Mononuclear cell (primary cell): ENCODE measurements around the gene NLGN2. TPM values are rescaled to one million over a fixed set of nuclear protein-coding genes. Genes with fewer than 3 reads are reported as not detected.

ENCODE experiments used
- H3K27me3 ChIP-seq: 2 replicates; pipeline ENCODE4 v1.6.0; 2011; ENCODE audit warnings: low read length, control low read depth; ENCODE audit not compliant: insufficient read depth
- H3K4me1 ChIP-seq: 2 replicates; pipeline ENCODE4 v1.5.1; 2011; ENCODE audit warnings: mild to moderate bottlenecking, low read length, control low read depth; ENCODE audit not compliant: insufficient read depth
- H3K4me3 ChIP-seq: 2 replicates; pipeline ENCODE4 v1.5.1; 2011; ENCODE audit warnings: mild to moderate bottlenecking, low read length, moderate library complexity
- H3K9me3 ChIP-seq: 2 replicates; pipeline ENCODE4 v1.5.1; 2011; ENCODE audit warnings: low read depth, mild to moderate bottlenecking, control low read depth, low read length
- total RNA-seq: library from RNA; depleted of rRNA; stranded (reverse); fragments of >200 nt; gene quantifications from one replicate; pipeline ENCODE4 v1.2.3, GENCODE V29; 2012

Gene NLGN2
- total RNA-seq, 1 donor: 0.73 TPM

DNA sequence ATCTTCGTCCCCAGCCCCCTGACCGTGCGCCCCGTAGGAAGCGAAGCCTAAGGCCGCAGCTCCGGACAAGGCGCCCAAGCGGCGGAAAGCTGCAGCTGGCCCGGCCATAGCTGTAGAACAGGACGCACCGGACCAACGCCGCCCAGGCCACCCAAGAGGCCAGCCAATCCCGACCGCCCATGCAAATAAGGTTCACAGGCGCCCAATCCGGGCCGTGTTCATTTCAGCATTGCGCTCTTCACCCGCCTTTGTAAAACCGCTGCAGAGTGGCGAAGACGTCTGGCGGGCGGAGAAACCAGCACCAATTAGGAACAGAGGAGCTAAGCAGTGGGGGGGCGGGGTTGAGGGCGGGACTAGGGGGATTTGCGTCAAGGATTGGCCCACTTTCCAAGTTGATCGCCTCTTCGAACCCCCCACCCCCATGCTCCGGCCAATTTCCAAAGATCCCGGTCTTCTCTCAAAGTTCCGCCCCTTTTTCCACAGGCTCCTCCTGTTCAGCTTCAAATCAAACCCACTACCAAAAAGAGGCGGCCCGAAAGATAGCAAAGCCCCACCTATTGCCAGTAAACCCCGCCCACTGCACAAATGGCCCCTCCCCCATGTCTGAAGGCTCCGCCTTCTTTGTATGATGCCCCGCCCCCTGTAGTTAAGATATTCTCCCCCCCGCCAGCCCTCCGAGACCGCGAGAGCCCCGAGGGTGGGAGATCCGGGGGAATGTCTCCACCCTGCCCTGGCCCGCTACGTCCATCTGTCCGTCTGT lies 3.5 kb upstream of the NLGN2 start, which contains the start of gene TMEM256:
TSS of gene TMEM256 (minus strand) at position 121 of the 760 bp plus-strand sequence. CDS start at position 108, 13 bp downstream.
- peak within 1 kb of the TSS; percentile 67 for H3K4me3 ChIP-seq
- peaks cover 18% of the 10 kb centered on the region for H3K4me1 ChIP-seq
- no peaks in the 10 kb centered on the region for H3K9me3 ChIP-seq
- peaks cover 2% of the 10 kb centered on the region for H3K27me3 ChIP-seq

DNA sequence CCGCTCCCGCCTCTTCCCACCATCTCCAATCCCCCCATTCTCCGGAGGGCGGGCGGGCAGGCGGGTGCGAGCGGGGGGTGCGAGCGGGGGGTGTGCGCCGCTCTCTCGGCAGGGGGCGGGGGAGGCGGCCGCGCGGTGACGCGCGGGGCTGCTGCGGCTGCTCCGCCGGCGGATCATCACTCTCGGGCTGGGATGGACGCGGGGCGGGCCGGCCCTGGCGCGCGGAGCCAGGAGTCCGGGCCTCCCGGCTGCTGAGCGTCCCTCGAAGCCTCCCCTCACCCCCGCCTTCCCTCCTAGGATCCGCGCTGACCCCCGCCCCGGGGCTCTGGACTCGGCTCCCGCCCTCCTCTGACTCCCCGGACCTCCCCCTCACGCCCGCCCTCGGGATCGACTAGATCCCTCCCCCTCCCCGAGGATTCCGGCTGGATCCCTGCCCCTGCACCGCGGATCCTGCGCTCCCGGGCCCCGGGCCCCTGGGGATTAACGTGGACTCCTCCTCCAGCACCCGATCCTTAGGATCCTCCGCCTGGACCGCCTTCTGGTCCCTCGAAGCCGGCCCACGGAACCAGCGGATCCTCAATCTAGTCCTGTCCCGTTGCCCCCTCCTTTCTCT lies 2.8 kb upstream of the NLGN2 start:
- H3K4me3 ChIP-seq: peak overlapping the region; percentile 67
- H3K4me1 ChIP-seq: peaks cover 18% of the 10 kb centered on the region
- H3K9me3 ChIP-seq: no peaks in the 10 kb centered on the region
- H3K27me3 ChIP-seq: peaks cover 2% of the 10 kb centered on the region

DNA sequence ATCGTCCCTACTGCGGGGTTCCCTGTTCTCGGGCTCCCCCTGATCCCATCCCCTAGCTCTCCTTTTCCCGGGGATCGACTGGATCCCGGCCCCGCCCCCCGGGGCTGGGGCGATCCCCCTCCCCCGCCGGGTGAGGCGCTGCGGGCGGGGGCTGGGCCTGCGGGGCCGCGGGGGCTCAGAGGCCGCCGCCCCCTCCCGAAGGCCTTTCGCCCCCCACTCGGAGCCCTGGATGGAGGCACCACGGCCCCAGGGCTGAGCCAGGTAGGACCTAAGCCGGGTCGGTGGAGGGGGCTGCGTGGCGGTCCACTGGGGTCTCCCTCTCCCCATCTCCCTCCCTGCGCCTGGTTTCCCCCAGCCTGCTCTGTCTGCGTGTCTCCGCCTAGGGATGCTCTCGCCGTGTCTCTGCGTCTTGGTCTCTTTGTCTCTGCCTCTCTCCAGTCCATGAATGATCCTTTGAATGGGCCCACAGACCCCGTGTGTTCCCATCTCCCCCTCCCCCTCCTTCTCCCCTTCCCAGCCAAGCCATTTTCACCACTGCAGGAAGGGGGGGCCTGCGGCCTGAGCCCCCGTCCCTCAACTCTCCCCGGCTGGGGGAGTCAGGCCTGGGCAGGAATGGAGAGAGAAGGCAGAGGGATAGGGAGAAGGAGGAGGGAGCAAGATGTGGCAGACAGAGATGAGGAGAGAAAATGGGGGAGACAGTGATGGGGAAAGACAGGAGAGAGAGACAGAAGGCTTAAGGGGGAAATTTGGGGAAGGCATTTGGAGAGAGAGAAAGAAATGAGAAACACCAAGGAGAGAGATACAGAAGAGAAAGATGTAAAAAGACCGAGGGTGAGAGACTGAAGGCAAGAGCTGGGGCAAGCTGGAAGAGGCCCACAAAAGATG lies 2.1 kb upstream of the NLGN2 start:
- no peak overlapping the region for H3K4me3 ChIP-seq
- peaks cover 2% of the 10 kb centered on the region for H3K27me3 ChIP-seq
- peaks cover 18% of the 10 kb centered on the region for H3K4me1 ChIP-seq
- no peaks in the 10 kb centered on the region for H3K9me3 ChIP-seq

DNA sequence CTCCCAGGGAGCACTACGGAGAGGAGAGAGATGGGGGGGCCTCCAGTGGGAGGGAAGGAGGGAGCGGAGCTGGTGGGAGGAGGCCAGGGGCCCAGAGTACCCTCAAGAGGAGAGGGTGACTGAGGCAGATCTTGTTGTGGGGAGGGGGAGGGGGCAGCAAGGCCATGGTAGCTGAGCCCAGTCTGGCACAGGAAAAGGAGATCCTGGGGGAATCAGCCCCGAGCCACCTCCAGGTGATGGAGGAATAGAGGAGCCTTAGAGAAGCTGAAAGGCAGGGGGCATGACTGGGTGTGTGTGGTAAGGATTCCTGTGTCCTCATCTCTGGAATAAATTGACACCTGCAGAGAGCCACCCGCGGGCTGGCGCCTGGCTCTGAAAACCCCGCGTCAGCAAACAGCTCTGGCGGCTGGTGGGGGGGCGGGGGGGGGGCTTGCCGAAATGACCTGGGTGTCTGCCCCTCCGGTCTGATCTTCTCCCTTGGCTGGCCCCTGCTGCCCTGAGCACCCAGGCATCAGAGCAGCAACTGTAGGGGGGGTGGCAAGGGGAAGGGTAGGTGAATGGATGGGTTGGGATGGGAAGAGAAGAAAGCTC lies 1.3 kb upstream of the NLGN2 start:
- H3K27me3 ChIP-seq: peaks cover 2% of the 10 kb centered on the region
- no peaks in the 10 kb centered on the region for H3K9me3 ChIP-seq
- H3K4me3 ChIP-seq: no peak overlapping the region

DNA sequence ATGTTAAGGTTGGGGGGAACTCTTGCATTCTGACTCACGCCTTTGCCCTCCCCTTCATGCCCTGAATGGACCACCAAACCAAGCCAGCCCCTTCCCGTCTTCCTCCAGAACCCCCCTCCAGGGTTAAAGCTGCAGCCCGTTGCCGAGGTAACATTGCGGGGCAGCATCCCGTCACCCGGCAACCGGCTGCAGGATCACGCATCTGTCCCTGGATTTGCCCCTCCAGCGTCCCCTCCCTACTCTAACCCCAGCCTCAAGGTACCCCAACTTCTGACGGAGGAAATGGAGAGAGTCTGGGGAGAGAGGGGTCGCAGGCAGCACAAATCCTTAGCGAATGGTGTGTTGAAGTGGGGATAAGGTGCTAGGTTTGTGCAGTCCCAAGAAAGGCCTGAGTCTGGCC lies 563 bp upstream of the NLGN2 start:
- H3K9me3 ChIP-seq: no peaks in the 10 kb centered on the region
- H3K4me3 ChIP-seq: no peak overlapping the region
- H3K27me3 ChIP-seq: peaks cover 2% of the 10 kb centered on the region
- peaks cover 18% of the 10 kb centered on the region for H3K4me1 ChIP-seq

More for the DNA sequence above, 1.3 kb upstream of the NLGN2 start:
- H3K4me1 ChIP-seq: peaks cover 18% of the 10 kb centered on the region

DNA sequence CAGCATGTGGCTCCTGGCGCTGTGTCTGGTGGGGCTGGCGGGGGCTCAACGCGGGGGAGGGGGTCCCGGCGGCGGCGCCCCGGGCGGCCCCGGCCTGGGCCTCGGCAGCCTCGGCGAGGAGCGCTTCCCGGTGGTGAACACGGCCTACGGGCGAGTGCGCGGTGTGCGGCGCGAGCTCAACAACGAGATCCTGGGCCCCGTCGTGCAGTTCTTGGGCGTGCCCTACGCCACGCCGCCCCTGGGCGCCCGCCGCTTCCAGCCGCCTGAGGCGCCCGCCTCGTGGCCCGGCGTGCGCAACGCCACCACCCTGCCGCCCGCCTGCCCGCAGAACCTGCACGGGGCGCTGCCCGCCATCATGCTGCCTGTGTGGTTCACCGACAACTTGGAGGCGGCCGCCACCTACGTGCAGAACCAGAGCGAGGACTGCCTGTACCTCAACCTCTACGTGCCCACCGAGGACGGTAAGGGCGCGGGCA lies 645 bp downstream of the NLGN2 start:
- Histone ChIP-seq H3K4me1 (peaks cover 11% of the 10 kb centered on the region), H3K9me3 (no peaks in the 10 kb centered on the region), H3K27me3 (peaks cover 2% of the 10 kb centered on the region), H3K4me3 (no peak overlapping the region)

DNA sequence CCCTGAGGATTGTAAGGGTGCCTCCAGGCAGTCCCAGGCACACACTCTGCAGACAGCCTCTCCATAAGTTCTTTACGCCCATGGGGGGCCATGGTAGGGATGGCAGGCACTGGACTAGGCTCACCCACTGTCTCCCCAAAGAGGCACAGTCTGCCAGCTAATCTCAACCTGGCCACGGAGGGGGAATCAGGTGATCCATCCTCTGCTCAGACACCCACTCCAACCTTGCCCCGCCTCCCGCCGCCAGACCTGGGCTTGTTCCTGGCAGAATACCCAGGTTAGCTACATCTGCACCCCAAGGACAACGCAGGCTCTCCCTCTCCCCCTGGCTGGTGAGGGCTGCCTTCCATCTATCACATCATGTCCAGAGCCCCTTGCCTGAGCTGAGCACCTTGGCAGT lies 1.2 kb downstream of the NLGN2 start:
- H3K4me1 ChIP-seq: peaks cover 8% of the 10 kb centered on the region
- no peaks in the 10 kb centered on the region for H3K9me3 ChIP-seq
- H3K4me3 ChIP-seq: no peak overlapping the region

DNA sequence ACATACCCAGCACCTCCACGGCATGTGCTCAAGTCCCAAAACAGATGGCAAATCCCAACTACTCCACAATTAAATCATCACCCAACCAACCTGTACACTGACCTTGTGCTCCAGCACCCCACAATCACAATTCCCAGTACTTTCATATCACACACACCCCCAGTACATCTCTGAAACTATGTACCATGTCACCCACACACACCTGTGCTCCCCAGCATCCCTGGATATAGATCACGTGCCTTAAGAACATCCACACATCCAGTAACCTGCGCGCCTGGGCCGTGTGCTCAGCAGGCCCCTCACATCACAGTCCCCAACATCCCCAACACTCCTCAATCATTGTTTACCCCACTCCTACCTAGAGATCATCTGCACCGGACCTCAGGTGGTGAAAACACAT lies 2.1 kb downstream of the NLGN2 start:
- Histone ChIP-seq H3K9me3 (no peaks in the 10 kb centered on the region), H3K4me3 (no peak overlapping the region), H3K4me1 (peaks cover 8% of the 10 kb centered on the region), H3K27me3 (peaks cover 2% of the 10 kb centered on the region)

More for the DNA sequence above, 1.2 kb downstream of the NLGN2 start:
- peaks cover 2% of the 10 kb centered on the region for H3K27me3 ChIP-seq

DNA sequence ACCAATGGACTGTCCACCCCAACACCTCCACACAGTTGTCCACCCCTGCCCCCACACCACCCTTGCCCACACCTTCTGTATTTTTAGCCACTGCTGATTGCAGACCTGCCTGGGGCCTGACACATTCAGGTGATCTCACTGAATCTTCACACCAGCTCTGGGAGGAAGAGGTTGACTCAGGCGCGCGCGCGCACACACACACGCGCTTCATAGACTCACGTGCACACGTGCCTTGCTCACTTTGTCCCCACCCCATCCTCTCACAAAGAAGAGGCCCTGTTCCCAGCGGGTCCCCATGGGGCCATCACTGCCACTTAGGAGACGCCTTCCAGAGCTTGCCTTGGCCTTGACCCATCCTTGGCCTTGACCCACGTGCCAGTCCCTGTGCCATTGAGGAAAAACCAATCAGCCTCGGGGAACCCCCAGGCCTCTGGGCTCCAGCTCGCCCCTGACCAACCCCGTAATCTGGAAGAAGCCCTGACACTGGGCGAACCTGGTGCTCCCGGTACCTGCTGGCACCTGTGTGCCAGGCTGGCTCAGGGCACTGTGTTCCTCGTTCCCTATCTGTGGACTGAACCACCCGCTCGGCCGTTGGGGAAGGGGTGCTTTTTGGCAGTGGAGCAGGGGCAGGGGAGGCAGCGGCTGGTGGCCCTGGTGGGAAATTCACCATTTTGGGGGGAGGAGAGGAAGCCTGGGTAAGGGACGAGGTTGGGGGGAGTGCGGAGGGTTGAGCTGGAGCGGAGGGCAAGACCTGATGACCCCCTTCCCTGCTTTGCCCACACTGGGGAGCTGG lies 3.2 kb downstream of the NLGN2 start:
- Histone ChIP-seq H3K4me3 (no peak overlapping the region), H3K4me1 (no peaks in the 10 kb centered on the region), H3K27me3 (peaks cover under 1% of the 10 kb centered on the region), H3K9me3 (no peaks in the 10 kb centered on the region)

DNA sequence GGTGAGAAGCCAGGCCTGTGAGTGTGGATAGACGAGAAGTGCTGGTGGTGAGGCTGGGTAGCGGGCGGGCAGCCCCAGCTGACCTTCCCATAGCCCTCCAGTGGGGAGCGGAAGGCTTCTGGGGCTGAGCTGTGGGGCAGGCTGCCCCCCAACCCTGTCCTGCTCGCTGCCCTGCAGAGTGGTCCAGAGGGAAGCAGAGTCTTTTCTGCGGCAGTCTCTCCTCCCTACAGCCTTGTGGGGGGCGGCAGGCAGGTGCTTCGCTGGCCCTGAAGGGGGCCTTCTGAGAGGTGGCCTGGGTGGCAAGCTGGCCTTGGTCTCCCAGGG lies 3.7 kb downstream of the NLGN2 start:
- H3K4me3 ChIP-seq: no peak overlapping the region
- H3K4me1 ChIP-seq: no peaks in the 10 kb centered on the region
- no peaks in the 10 kb centered on the region for H3K27me3 ChIP-seq
- H3K9me3 ChIP-seq: no peaks in the 10 kb centered on the region

DNA sequence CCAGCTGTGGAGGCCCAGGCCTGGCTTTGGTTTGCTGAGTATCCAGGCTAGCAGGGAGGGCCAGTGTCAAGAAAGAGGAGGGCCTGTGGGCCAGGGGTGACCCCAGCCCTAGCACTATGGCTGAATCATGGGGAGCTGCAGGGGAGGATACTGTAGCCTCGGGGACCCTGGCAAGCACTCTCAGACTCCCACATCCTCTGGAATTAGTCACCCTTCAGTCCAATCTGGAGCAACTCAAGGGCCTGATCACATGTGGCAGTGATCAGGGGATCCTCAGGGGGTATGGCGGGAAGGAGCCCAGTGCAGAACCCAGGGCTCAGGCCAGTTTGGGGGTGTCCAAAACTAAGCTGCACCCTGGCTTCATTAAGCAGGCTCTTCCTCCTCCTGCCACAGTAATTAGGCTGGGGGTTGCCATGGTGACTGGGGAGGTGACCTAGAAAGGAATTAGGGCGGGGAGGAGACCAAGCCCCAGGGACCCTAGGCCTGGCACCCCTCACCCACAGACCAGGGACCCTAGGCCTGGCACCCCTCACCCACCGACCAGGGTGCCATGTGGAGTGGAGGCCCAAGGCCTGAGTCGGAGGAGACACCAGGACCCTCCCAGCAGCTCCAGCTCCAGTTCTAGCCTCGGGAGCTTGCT lies 5.8 kb downstream of the NLGN2 start:
- Histone ChIP-seq H3K9me3 (no peaks in the 10 kb centered on the region), H3K27me3 (no peaks in the 10 kb centered on the region), H3K4me3 (no peak overlapping the region)

DNA sequence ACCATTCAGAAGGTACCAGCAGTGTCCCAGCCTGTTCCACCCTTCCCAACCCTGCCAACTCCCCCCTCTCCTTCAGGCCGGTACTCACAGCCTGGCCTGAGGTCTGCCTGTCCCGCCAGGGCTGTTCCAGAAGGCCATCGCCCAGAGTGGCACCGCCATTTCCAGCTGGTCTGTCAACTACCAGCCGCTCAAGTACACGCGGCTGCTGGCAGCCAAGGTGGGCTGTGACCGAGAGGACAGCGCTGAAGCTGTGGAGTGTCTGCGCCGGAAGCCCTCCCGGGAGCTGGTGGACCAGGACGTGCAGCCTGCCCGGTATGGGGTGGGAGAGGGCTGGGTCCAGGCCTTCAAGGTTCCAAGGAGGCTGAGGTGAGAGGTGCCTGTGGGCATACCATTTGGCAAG lies 7.2 kb downstream of the NLGN2 start:
- Histone ChIP-seq H3K4me1 (no peaks in the 10 kb centered on the region), H3K4me3 (no peak overlapping the region), H3K27me3 (no peaks in the 10 kb centered on the region), H3K9me3 (no peaks in the 10 kb centered on the region)

More for the DNA sequence above, 5.8 kb downstream of the NLGN2 start:
- H3K4me1 ChIP-seq: no peaks in the 10 kb centered on the region

DNA sequence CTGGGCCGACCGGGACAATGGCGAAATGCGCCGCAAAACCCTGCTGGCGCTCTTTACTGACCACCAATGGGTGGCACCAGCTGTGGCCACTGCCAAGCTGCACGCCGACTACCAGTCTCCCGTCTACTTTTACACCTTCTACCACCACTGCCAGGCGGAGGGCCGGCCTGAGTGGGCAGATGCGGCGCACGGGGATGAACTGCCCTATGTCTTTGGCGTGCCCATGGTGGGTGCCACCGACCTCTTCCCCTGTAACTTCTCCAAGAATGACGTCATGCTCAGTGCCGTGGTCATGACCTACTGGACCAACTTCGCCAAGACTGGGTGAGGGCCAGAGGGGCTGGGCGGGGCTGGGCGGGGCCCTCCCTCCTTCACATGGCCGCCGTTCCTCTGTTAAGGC lies 8.1 kb downstream of the NLGN2 start:
- H3K9me3 ChIP-seq: no peaks in the 10 kb centered on the region
- H3K4me1 ChIP-seq: no peaks in the 10 kb centered on the region
- no peak overlapping the region for H3K4me3 ChIP-seq
- no peaks in the 10 kb centered on the region for H3K27me3 ChIP-seq

DNA sequence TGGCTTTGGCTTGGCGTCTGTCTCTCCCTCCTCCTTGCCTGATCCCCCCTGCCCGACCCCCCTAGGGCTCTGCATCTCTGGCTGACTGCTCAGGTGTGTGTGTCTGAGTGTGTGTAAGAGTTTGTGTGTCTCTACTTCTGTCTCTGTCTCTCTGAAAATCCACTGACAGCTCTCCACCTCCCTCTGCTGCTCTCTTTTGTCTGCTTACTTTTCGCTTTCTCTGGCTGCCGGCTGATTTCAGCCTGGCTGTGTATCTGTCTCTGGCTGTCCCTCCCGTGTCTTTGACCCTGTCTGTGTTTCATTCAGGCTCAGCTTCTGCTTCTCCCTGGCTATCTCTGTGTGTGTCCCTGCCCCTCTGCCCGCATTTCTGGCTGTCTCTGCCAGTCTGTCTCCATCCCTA lies 8.7 kb downstream of the NLGN2 start:
- H3K9me3 ChIP-seq: no peaks in the 10 kb centered on the region
- no peaks in the 10 kb centered on the region for H3K27me3 ChIP-seq
- no peaks in the 10 kb centered on the region for H3K4me1 ChIP-seq
- H3K4me3 ChIP-seq: no peak overlapping the region
